ENCODE data around the gene EIF4E1B.

EIF4E1B gene

GRCh38 chr5:176601901-176602482, 28.5 kb upstream of the EIF4E1B start:
- Histone ChIP-seq H3K9me3 (ENCODE audit: low read depth, low read length) (no peaks in the 10 kb centered on the region), H3K36me3 (ENCODE audit: insufficient read depth, low read length) (no peaks in the 10 kb centered on the region), H3K9ac (ENCODE audit: insufficient read length) (no peak overlapping the region), H3K4me3 (no peak overlapping the region), H3K27ac (no peak overlapping the region)
- TF ChIP-seq POLR2AphosphoS5 (IDR thresholded peaks at IDR 0.05; ENCODE audit: borderline replicate concordance, low read depth, low read length) (no peak), EZH2 (IDR thresholded peaks at IDR 0.05) (no peak), FOXP2 (optimal IDR thresholded peaks at IDR 0.05; ENCODE audit: control extremely low read depth, extremely low read length, insufficient read depth) (no peak)
- DNase-seq (ENCODE audit: low read depth, low spot score): no peak

DNA sequence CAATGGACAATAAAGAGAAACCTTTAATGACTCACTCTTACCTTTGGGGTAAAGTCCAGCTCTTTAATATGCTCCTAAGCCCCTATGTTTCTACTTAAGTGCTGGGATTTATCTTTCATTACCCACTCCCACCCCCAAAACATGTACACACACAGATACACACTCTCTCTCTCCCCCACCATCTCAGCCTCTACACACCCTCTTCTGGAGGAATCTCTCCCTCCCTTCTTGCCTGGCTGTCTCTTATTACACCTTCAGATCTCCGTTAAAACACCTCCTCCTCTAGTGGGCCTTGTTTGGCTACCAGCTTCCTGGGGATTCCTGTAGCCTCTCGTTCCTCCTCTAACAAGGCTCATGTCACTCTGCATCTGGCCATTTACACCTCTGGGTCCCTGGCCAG, 27.4 kb upstream of the EIF4E1B start:
- no peak overlapping the region for H3K27ac ChIP-seq
- DNase-seq (ENCODE audit: low read depth, low spot score): no peak
- no peaks in the 10 kb centered on the region for H3K9me3 ChIP-seq (ENCODE audit: low read depth, low read length)
- H3K36me3 ChIP-seq (ENCODE audit: insufficient read depth, low read length): no peaks in the 10 kb centered on the region
- H3K4me3 ChIP-seq: no peak overlapping the region
- H3K9ac ChIP-seq (ENCODE audit: insufficient read length): no peak overlapping the region
- TF ChIP-seq POLR2AphosphoS5 (IDR thresholded peaks at IDR 0.05; ENCODE audit: borderline replicate concordance, low read depth, low read length) (no peak), FOXP2 (optimal IDR thresholded peaks at IDR 0.05; ENCODE audit: control extremely low read depth, extremely low read length, insufficient read depth) (no peak), EZH2 (IDR thresholded peaks at IDR 0.05) (no peak)

- Histone ChIP-seq H3K9me3 (ENCODE audit: low read depth, low read length) (no peaks in the 10 kb centered on the region), H3K4me3 (no peak overlapping the region), H3K9ac (ENCODE audit: insufficient read length) (no peak overlapping the region), H3K27ac (no peak overlapping the region), H3K36me3 (ENCODE audit: insufficient read depth, low read length) (no peaks in the 10 kb centered on the region)
- DNase-seq (ENCODE audit: low read depth, low spot score): no peak
- TF ChIP-seq EZH2 (IDR thresholded peaks at IDR 0.05) (no peak), POLR2AphosphoS5 (IDR thresholded peaks at IDR 0.05; ENCODE audit: borderline replicate concordance, low read depth, low read length) (no peak), FOXP2 (optimal IDR thresholded peaks at IDR 0.05; ENCODE audit: control extremely low read depth, extremely low read length, insufficient read depth) (no peak)
Measured at GRCh38 chr5:176606032-176606431, 24.4 kb upstream of the EIF4E1B start.

GRCh38 chr5:176606875-176607274, 23.6 kb upstream of the EIF4E1B start:
- TF ChIP-seq EZH2 (IDR thresholded peaks at IDR 0.05): no peak
- no peak for TF ChIP-seq FOXP2 (optimal IDR thresholded peaks at IDR 0.05; ENCODE audit: control extremely low read depth, extremely low read length, insufficient read depth)
- no peak for TF ChIP-seq POLR2AphosphoS5 (IDR thresholded peaks at IDR 0.05; ENCODE audit: borderline replicate concordance, low read depth, low read length)
- no peak overlapping the region for H3K27ac ChIP-seq
- no peak for DNase-seq (ENCODE audit: low read depth, low spot score)
- no peak overlapping the region for H3K4me3 ChIP-seq
- H3K9me3 ChIP-seq (ENCODE audit: low read depth, low read length): no peaks in the 10 kb centered on the region
- H3K36me3 ChIP-seq (ENCODE audit: insufficient read depth, low read length): no peaks in the 10 kb centered on the region
- H3K9ac ChIP-seq (ENCODE audit: insufficient read length): no peak overlapping the region

DNA sequence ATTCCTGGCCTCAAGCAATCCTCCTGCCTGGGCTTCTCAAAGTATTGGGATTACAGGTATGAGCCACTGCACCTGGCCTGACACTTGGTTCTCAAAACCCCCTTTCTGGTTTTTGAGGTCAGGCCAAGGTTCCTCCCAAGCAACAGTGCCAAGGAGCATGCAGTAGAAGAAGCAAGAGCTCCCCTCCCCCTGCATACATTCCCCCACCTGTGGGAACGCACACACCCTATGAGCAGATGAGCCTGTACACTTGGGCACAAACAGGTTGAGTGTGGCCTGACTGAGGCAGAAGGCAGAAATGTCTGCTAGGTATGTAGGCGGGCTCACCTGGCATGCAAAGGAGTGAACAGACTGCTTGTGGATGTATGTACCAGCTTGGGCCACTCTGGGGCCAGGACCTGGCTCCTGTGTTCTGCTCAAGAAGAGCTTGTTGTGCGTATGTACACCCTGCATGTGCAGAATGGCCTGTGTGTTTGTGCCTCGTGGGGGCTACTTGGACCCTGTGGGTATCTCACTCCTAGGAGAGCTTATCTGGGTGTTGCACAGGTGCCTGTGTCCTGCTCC, 22.3 kb upstream of the EIF4E1B start:
- H3K36me3 ChIP-seq (ENCODE audit: insufficient read depth, low read length): no peaks in the 10 kb centered on the region

GRCh38 chr5:176608937-176609723, 21.3 kb upstream of the EIF4E1B start:
- Histone ChIP-seq H3K27ac (no peak overlapping the region), H3K9me3 (ENCODE audit: low read depth, low read length) (no peaks in the 10 kb centered on the region), H3K4me3 (peak overlapping the region; percentile 81), H3K36me3 (ENCODE audit: insufficient read depth, low read length) (no peaks in the 10 kb centered on the region), H3K9ac (ENCODE audit: insufficient read length) (no peak overlapping the region)
- no peak for DNase-seq (ENCODE audit: low read depth, low spot score)
- TF ChIP-seq FOXP2 (optimal IDR thresholded peaks at IDR 0.05; ENCODE audit: control extremely low read depth, extremely low read length, insufficient read depth) (no peak), EZH2 (IDR thresholded peaks at IDR 0.05) (no peak), POLR2AphosphoS5 (IDR thresholded peaks at IDR 0.05; ENCODE audit: borderline replicate concordance, low read depth, low read length) (no peak)

More for the DNA sequence above, 22.3 kb upstream of the EIF4E1B start:
- DNase-seq (ENCODE audit: low read depth, low spot score): no peak
- Histone ChIP-seq H3K9ac (ENCODE audit: insufficient read length) (no peak overlapping the region), H3K9me3 (ENCODE audit: low read depth, low read length) (no peaks in the 10 kb centered on the region), H3K27ac (no peak overlapping the region), H3K4me3 (no peak overlapping the region)
- TF ChIP-seq EZH2 (IDR thresholded peaks at IDR 0.05) (no peak), POLR2AphosphoS5 (IDR thresholded peaks at IDR 0.05; ENCODE audit: borderline replicate concordance, low read depth, low read length) (no peak), FOXP2 (optimal IDR thresholded peaks at IDR 0.05; ENCODE audit: control extremely low read depth, extremely low read length, insufficient read depth) (no peak)

GRCh38 chr5:176609724-176610434, 20.6 kb upstream of the EIF4E1B start, which contains the start of gene GPRIN1:
Gene GPRIN1, minus strand, starts transcription at chr5:176610156. Its CDS starts 10,322 bp downstream, at chr5:176599834.
- no peak for DNase-seq (ENCODE audit: low read depth, low spot score)

DNA sequence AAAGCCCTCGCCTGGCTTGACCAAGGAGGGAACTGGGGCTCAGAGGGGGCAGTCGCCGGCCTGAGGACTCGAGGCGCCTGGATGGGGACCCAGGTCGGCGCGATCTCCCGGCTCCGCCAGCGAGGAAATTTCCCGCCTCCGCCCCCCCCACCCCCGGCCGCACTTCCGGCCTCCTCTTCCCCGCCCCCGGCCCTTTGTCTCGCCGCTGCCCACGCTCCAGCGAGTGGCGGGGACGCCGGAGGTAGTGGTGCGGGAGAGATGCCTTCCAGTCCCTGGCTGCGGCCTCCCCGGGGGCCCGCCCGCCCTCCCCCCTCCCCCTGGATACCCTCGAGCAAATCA, 20.1 kb upstream of the EIF4E1B start:
- no peak for DNase-seq (ENCODE audit: low read depth, low spot score)
- TF ChIP-seq POLR2AphosphoS5 (IDR thresholded peaks at IDR 0.05; ENCODE audit: borderline replicate concordance, low read depth, low read length) (no peak), EZH2 (IDR thresholded peaks at IDR 0.05) (no peak), FOXP2 (optimal IDR thresholded peaks at IDR 0.05; ENCODE audit: control extremely low read depth, extremely low read length, insufficient read depth) (no peak)
- H3K36me3 ChIP-seq (ENCODE audit: insufficient read depth, low read length): no peaks in the 10 kb centered on the region
- no peaks in the 10 kb centered on the region for H3K9me3 ChIP-seq (ENCODE audit: low read depth, low read length)
- H3K27ac ChIP-seq: no peak overlapping the region
- H3K4me3 ChIP-seq: peak overlapping the region; percentile 81
- no peak overlapping the region for H3K9ac ChIP-seq (ENCODE audit: insufficient read length)

More at GRCh38 chr5:176609724-176610434, 20.6 kb upstream of the EIF4E1B start, which contains the start of gene GPRIN1:
- TF ChIP-seq EZH2 (IDR thresholded peaks at IDR 0.05) (no peak), POLR2AphosphoS5 (IDR thresholded peaks at IDR 0.05; ENCODE audit: borderline replicate concordance, low read depth, low read length) (no peak), FOXP2 (optimal IDR thresholded peaks at IDR 0.05; ENCODE audit: control extremely low read depth, extremely low read length, insufficient read depth) (no peak)
- Histone ChIP-seq H3K27ac (no peak within 1 kb of the TSS), H3K9ac (ENCODE audit: insufficient read length) (no peak within 1 kb of the TSS), H3K36me3 (ENCODE audit: insufficient read depth, low read length) (no peaks in the 10 kb centered on the region), H3K9me3 (ENCODE audit: low read depth, low read length) (no peaks in the 10 kb centered on the region), H3K4me3 (peak within 1 kb of the TSS; percentile 81)

Measured in SK-N-MC (cell line).